T-helper 2 cell treated with Interferon-gamma antibody and Interleukin-4, amounts not matched to agents 5 μg/mL and 100 μg/mL, for 36 hours (primary cell): ENCODE results near the gene SLC6A13.
"Not testable (repeated sequence)": the region's sequence is repeated elsewhere in the genome, so short reads cannot be mapped to it uniquely, and the experiment has no call there.

Experiments used
- DNase-seq: peaks from one replicate; pipeline ENCODE4 v3.0.0; 2021; ENCODE audit warnings: low spot score
- H3K27ac Mint-ChIP-seq: one replicate; pipeline ENCODE4 v1.8.0; 2021; ENCODE audit warnings: mild to moderate bottlenecking, mixed read lengths
- H3K27me3 Mint-ChIP-seq: one replicate; pipeline ENCODE4 v1.8.0; 2021; ENCODE audit warnings: low read depth, mixed read lengths
- H3K36me3 Mint-ChIP-seq: one replicate; pipeline ENCODE4 v1.8.0; 2021; ENCODE audit warnings: low read depth, mixed read lengths
- H3K4me1 Mint-ChIP-seq: one replicate; pipeline ENCODE4 v1.8.0; 2021; ENCODE audit warnings: low read depth, mixed read lengths
- H3K4me3 Mint-ChIP-seq: one replicate; pipeline ENCODE4 v1.8.0; 2022; ENCODE audit warnings: mild to moderate bottlenecking, moderate library complexity, mixed read lengths
- H3K9me3 Mint-ChIP-seq: one replicate; pipeline ENCODE4 v1.8.0; 2021; ENCODE audit warnings: mixed read lengths

SLC6A13 gene

DNA sequence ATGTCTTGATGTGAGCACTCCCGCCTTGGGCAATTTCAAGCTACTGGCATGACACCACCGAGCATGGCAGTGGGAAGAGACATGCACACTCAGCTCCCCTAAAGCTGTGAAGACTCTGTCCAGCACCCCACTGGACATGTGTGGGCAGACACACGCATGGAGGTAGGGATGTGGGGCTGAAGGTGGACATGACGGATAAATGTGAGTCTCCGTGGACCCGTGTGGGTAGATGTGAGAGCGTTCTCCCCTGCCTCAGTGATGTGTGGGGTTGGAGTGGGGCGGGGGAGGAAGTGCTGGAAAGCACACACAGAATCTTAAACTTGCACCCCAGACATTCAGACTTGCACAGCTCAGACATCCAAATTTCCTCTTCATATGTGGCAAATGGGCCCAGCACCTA lies 61.3 kb downstream of the SLC6A13 start:
- Mint-ChIP-seq H3K4me1 (no peaks in the 10 kb centered on the region), H3K27me3 (peaks cover 36% of the 10 kb centered on the region), H3K36me3 (no peaks in the 10 kb centered on the region), H3K4me3 (no peak overlapping the region), H3K9me3 (no peaks in the 10 kb centered on the region), H3K27ac (no peak overlapping the region)
- DNase-seq = no peak

DNA sequence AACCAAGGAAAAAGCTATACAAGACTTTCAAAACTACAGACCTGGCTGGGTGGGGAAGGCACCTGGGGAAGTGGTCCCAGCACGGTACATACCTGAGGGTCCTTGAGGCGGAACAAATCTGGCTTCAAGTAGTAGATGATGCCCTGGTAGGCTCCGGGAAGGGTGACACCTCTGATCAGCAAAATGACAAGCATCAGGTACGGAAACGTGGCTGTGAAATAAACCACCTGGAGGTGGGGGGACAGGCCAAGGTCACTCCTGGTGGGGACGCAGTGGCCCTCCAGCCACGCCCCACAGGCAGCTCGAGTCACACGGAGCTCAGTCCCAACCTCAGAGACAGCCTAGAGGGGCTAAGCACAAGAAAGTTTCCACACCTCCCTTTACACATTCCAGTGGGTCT lies 63.9 kb downstream of the SLC6A13 start:
- no peak for DNase-seq
- Mint-ChIP-seq H3K9me3 (no peaks in the 10 kb centered on the region), H3K4me1 (no peaks in the 10 kb centered on the region), H3K4me3 (no peak overlapping the region), H3K27ac (no peak overlapping the region), H3K27me3 (peaks cover 21% of the 10 kb centered on the region), H3K36me3 (no peaks in the 10 kb centered on the region)

DNA sequence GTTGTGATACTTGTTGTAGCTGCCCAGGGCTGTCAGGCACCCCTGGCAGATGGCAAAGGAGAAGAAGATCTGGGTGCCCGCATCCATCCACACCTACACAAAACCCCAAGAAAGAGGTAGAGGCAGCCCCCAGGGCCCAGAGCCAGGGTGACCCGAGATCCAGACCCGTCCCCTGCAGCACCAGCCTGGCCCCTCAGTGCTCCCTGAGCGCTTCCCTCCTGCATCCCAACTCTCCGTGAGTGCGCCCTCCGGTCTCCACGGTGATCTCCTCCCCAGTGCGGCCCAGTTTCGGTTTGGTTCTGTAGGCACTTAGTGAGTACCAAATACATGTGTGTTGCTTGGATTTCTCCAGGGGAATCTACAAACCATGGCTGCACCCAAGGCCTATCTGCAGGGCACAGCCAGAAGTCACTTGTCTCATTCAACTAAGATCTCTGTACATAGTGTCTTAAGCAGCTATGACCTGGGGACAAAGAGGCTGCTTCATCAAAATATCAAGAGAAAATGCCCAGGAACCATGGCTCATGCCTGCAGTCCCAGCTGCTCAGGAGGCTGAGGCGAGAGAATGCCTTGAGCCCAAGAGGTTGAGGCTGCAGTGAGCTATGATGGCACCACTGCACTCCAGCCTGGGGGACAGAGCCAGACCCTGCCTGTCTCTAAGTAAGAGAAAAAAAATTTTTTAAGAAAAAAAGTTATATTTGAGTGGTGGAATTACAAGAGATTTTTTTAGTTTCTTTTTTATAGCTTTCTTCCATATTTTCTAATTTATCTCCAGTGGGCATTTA lies 64.5 kb downstream of the SLC6A13 start:
- H3K27me3 Mint-ChIP-seq = peaks cover 21% of the 10 kb centered on the region

DNA sequence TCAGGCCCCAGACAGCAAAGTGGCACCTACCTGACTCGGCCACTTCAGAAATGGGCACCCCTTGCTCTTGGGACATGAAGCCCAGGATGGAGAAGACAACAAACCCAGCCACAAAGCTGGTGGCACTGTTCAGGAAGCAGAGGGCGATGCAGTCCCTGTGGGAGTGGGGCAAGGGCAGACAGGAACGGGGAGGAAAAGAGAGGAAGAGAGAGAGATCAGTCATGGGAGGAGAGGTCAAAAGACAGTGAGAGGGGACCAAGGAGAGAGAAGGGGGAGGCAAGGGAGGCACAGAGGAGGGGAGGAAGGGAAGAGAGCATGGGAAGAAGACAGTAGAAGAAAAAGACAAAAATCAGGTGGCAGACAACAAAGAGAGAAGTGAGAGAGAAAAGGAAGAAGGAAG lies 65.3 kb downstream of the SLC6A13 start:
- H3K9me3 Mint-ChIP-seq = no peaks in the 10 kb centered on the region
- H3K4me1 Mint-ChIP-seq = no peaks in the 10 kb centered on the region
- H3K36me3 Mint-ChIP-seq = no peaks in the 10 kb centered on the region
- no peak overlapping the region for H3K4me3 Mint-ChIP-seq
- DNase-seq = no peak
- peaks cover 17% of the 10 kb centered on the region for H3K27me3 Mint-ChIP-seq
- no peak overlapping the region for H3K27ac Mint-ChIP-seq

More for the DNA sequence above, 64.5 kb downstream of the SLC6A13 start:
- Mint-ChIP-seq H3K9me3 (no peaks in the 10 kb centered on the region), H3K36me3 (no peaks in the 10 kb centered on the region), H3K4me3 (no peak overlapping the region), H3K4me1 (no peaks in the 10 kb centered on the region), H3K27ac (no peak overlapping the region)
- no peak for DNase-seq

DNA sequence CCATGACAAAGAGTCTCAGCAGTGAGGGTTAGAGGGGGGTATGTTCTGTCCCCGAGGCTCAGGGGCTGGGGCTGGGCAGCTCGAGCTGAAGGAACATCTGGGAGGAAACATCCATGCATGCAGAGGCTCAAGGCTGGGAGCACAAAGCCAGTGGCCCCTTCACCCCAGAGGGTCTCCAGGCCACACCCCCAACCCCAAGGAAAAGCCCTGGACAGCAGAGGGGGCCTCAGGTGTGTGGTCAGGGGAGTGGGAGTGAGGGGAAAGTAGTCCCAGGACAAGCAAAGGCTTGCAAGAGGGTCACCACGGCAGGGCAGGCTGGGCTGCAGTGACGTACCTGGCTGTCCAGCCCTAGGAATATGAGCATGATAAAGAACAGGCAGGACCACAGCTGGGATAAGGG lies 66.2 kb downstream of the SLC6A13 start:
- Mint-ChIP-seq H3K4me3 (no peak overlapping the region), H3K27me3 (peaks cover 8% of the 10 kb centered on the region), H3K9me3 (no peaks in the 10 kb centered on the region), H3K36me3 (no peaks in the 10 kb centered on the region), H3K4me1 (no peaks in the 10 kb centered on the region), H3K27ac (no peak overlapping the region)
- no peak for DNase-seq

DNA sequence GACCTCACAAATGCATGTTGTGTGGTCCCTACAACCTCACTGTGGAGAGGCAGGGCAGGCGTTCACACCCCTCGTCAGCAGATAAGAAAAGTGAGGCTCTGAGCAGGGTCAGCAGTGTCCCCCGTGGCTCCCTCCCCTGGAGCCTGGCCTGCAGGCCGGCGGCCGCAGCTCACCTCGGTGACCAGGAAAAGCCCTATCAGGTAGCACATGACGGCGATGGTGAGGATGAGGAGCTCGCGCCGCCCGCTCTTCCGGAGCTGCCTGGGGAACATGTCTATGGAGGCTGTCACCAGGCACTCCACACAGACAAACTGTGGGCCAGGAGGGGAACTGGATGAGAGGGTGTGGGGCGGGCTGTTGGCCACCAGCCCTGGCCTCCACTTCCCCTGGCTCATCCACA lies 66.7 kb downstream of the SLC6A13 start:
- peaks cover 4% of the 10 kb centered on the region for H3K27me3 Mint-ChIP-seq
- H3K27ac Mint-ChIP-seq = no peak overlapping the region
- no peaks in the 10 kb centered on the region for H3K36me3 Mint-ChIP-seq
- no peaks in the 10 kb centered on the region for H3K4me1 Mint-ChIP-seq
- no peak for DNase-seq
- no peak overlapping the region for H3K4me3 Mint-ChIP-seq
- no peaks in the 10 kb centered on the region for H3K9me3 Mint-ChIP-seq

DNA sequence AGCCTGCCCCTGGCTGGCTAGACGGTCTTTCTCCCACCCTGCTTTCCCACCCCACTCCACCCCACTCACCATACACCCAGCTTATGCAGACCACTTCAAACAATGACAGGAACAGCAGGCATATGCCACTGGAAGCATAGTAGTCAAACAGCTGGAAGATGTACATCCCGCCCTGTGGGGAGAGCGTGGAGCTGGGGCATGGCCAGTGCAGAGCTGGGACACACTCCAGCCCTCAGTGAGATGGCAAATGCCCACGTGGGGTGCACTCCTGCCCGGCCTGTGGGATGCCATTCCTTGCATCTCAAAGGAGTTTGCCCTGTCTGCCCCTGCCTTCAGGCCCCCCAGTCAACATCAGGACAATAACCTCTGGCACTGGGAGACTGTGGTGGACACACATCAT lies 67.5 kb downstream of the SLC6A13 start:
- Mint-ChIP-seq H3K27me3 (peaks cover 3% of the 10 kb centered on the region), H3K36me3 (no peaks in the 10 kb centered on the region), H3K9me3 (no peaks in the 10 kb centered on the region), H3K27ac (no peak overlapping the region), H3K4me1 (no peaks in the 10 kb centered on the region), H3K4me3 (no peak overlapping the region)
- DNase-seq = no peak

DNA sequence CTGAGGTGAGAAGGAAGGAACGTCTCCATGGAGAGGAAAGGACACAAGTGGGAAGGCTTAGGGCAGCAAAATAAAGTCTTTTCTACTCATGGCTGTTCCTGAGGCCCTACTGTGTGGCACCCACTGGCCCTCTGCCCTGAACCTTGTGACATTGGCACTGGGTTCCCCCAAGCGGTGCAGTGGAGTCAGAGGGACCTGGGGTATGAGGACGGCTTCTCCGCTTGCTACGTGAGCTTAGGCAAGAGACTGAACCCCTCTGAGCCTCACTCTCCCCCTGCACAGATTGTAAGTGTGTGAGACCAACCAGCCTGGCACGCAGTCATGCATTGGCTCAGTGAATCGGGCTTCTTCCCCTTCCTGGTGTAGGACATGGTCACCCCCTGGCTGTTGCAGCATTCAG lies 68.4 kb downstream of the SLC6A13 start:
- Mint-ChIP-seq H3K4me3 (no peak overlapping the region), H3K36me3 (no peaks in the 10 kb centered on the region), H3K4me1 (no peaks in the 10 kb centered on the region), H3K27ac (no peak overlapping the region), H3K27me3 (peaks cover 3% of the 10 kb centered on the region), H3K9me3 (no peaks in the 10 kb centered on the region)
- no peak for DNase-seq

DNA sequence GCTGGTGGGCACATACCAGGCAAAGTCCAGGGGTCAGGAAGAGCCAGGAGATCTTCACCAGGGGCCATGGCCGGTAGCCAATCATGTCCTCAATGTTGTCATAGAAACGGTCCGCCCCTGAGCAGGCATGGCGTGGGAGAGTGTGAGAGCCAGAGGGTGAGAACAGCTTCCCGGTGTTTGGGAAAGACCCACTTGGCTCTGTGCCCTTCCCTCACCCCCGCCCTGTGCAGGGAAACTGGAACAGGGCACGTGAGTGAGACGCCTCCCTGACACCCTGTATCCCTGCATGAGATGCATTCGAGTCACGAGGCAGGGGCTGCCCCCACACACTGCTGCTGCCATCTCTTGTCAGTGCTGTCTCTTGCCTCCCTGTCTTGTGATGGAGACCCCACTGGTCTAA lies 69.4 kb downstream of the SLC6A13 start:
- Mint-ChIP-seq H3K4me1 (no peaks in the 10 kb centered on the region), H3K36me3 (no peaks in the 10 kb centered on the region), H3K9me3 (no peaks in the 10 kb centered on the region), H3K4me3 (no peak overlapping the region), H3K27me3 (peaks cover 3% of the 10 kb centered on the region), H3K27ac (no peak overlapping the region)
- no peak for DNase-seq

DNA sequence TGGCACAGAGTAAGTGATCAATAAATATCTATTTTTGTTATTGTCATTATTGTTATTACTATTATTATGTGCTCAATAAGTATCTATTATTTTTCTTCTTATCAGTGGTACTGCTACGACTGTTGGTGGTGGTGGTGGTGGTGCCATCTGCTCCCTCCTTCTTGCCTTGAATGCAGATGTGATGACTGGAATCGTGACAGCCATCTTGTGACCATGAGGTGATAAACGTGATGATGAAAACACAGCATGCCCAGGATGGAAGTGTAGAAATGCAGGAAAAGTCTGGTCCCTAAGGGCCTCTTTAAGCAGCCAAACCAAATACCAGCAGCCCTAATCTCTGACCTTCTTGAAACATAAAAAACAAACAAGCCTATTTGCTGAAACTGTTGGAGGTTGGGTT lies 71.1 kb downstream of the SLC6A13 start:
- H3K27me3 Mint-ChIP-seq = no peaks in the 10 kb centered on the region
- no peak overlapping the region for H3K4me3 Mint-ChIP-seq
- no peak overlapping the region for H3K27ac Mint-ChIP-seq
- no peaks in the 10 kb centered on the region for H3K4me1 Mint-ChIP-seq
- no peaks in the 10 kb centered on the region for H3K9me3 Mint-ChIP-seq
- no peak for DNase-seq
- no peaks in the 10 kb centered on the region for H3K36me3 Mint-ChIP-seq

DNA sequence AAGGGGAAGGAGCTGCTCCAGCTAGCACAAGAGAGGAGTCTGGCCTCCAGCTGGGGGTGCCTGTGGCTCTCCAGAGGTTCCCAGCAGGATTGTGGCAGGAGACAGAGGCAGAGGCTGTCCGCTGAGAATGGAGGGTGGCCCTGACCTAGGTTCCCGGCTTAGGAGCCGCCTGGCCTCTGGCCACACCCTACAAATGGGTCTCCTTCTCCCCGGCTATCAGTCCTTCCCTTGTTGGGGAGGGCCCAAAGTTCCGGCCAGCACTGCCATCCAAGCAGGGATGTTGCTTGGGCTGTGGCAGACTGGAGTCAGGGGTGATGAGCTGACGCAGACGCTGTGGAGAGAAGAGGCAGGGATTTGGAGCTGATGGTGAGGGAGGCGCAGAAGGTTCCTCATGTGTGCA lies 71.8 kb downstream of the SLC6A13 start:
- Mint-ChIP-seq H3K27ac (no peak overlapping the region), H3K36me3 (no peaks in the 10 kb centered on the region), H3K4me3 (no peak overlapping the region), H3K4me1 (no peaks in the 10 kb centered on the region), H3K9me3 (no peaks in the 10 kb centered on the region), H3K27me3 (no peaks in the 10 kb centered on the region)
- no peak for DNase-seq

DNA sequence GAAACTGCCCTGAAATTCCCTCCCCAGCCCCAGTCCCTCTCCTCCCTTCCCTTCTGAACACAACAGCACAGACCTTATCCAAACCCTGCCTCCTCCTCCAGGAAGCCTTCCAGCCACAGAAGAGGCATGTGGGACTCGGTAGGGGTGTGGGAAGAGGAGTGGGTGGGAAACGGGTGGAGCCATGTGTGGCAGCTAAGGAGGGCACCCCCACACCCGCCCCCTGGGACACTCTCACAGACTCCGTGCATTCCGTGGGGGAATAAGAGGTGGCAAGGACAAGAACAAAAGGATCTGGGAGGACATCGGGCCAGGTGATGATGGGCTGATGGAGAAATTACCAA lies 73.0 kb downstream of the SLC6A13 start:
- H3K27me3 Mint-ChIP-seq = peaks cover 2% of the 10 kb centered on the region
- H3K9me3 Mint-ChIP-seq = no peaks in the 10 kb centered on the region
- no peak overlapping the region for H3K4me3 Mint-ChIP-seq
- no peak for DNase-seq
- no peaks in the 10 kb centered on the region for H3K36me3 Mint-ChIP-seq
- H3K27ac Mint-ChIP-seq = no peak overlapping the region
- H3K4me1 Mint-ChIP-seq = no peaks in the 10 kb centered on the region

DNA sequence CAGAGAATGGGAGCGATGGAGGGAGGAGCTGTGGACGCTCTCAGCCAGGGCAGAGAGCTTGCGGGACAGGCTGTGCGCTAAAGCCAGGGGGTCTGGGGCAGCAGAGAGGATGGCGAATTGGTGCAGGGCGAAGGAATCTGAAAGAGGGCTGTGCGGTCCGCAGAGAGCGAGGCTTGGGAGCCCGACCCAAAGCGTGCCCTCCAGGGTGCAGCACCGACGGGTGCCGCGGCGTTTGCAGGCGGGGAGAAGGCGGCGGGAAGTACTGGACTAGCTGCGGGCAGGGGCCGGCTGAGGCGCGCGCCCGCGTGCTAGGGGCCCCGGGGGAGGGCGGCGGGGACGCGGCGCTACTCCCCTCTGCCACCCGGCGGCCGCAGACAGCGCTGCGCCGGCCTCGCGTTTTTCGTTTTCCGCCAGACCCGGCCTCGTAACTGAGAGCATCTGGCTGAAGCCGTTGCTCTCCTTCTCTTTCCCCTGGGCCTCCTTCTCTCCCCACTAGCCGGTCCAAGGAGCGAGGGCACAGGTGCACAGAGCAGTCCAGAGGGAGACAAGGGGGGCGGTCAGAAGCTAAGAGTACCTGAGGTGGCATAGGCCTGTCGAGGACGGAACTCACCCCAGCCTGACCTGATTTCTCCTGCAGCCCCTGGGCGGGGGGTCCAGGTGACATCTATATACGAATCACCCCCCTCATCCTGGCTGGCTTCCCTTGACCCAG lies 73.6 kb downstream of the SLC6A13 start:
- DNase-seq = peak; percentile 41
- no peaks in the 10 kb centered on the region for H3K36me3 Mint-ChIP-seq
- H3K27ac Mint-ChIP-seq = peak overlapping the region; percentile 45
- H3K9me3 Mint-ChIP-seq = no peaks in the 10 kb centered on the region
- no peaks in the 10 kb centered on the region for H3K4me1 Mint-ChIP-seq
- peak overlapping the region; percentile 78 for H3K4me3 Mint-ChIP-seq
- H3K27me3 Mint-ChIP-seq = peaks cover 2% of the 10 kb centered on the region

DNA sequence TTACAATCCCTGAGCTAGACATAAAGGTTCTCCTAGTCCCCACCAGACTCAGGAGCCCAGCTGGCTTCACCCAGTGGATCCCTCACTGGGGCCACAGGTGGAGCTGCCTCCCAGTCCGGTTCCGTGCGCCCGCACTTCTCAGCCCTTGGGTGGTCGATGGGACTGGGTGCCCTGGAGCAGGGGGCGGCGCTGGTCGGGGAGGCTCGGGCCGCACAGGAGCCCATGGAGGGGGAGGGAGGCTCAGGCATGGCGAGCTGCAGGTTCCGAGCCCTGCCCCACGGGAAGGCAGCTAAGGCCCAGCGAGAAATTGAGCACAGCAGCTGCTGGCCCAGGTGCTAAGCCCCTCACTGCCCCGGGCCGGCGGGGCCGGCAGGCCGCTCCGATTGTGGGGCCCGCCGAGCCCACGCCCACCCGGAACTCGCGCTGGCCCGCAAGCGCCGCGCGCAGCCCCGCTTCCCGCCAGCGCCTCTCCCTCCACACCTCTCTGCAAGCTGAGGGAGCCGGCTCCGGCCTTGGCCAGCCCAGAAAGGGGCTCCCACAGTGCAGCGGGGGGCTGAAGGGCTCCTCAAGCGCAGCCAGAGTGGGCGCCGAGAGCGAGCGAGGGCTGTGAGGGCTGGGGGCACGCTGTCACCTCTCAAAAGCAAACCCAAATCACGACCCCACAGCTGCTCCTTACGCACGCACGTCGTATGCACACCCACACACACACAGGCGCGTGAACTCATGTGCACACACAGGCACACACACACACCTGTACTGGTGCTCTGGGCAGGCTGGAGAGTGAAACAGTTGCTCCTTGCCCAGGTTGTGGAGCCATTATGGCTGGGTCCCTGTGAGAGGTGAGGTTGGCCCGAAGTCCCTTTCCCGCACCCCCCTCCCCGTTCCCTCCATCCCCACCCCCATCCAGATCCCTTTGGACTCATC lies 74.4 kb downstream of the SLC6A13 start:
- not testable (repeated sequence) for H3K36me3 Mint-ChIP-seq, H3K27me3 Mint-ChIP-seq

More for the DNA sequence above, 74.4 kb downstream of the SLC6A13 start:
- not testable (repeated sequence) for DNase-seq, H3K4me1 Mint-ChIP-seq, H3K9me3 Mint-ChIP-seq, H3K27ac Mint-ChIP-seq
- peak overlapping the region; percentile 78 for H3K4me3 Mint-ChIP-seq
